IMR-90 (cell line): Measurements from ENCODE around the gene MLH3.

ENCODE experiments used
- POLR2A ChIP-seq: IDR thresholded peaks from 2 replicates; pipeline ENCODE4 v1.6.1; 2012; ENCODE audit warnings: mild to moderate bottlenecking, low read depth, low read length
- RAD21 ChIP-seq: IDR thresholded peaks from 2 replicates; pipeline ENCODE4 v1.6.1; 2012; ENCODE audit warnings: low read length, improper control_type of control experiment

- TF ChIP-seq POLR2A (peak; percentile 56; the same call in 1 of the 2 replicates), RAD21 (peak; percentile 95)
Observed at GRCh38 chr14:75088566-75089373, 37.5 kb upstream of the MLH3 start.
